ENCODE results near the gene SERINC2. TPM values are rescaled to one million over a fixed set of nuclear protein-coding genes. Genes with fewer than 3 reads are reported as not detected.

SERINC2 gene
- total RNA-seq, 1 donor = 10.9 TPM

- Histone ChIP-seq H2AFZ (ENCODE audit: low read length) (no peak overlapping the region), H3K79me2 (ENCODE audit: insufficient read depth, low read length) (no peaks in the 10 kb centered on the region), H3K9me3 (ENCODE audit: low read depth, low read length) (no peaks in the 10 kb centered on the region), H3K27me3 (ENCODE audit: insufficient read depth, low read length) (peaks cover 17% of the 10 kb centered on the region), H3K4me1 (ENCODE audit: insufficient read depth, low read length) (peaks cover 10% of the 10 kb centered on the region), H4K20me1 (ENCODE audit: insufficient read depth, low read length) (no peaks in the 10 kb centered on the region), H3K27ac (ENCODE audit: low read depth, low read length) (no peak overlapping the region), H3K36me3 (ENCODE audit: insufficient read depth, low read length) (no peaks in the 10 kb centered on the region), H3K4me2 (ENCODE audit: insufficient read depth, low read length) (no peak overlapping the region), H3K4me3 (ENCODE audit: insufficient read depth, low read length) (no peak overlapping the region)
- TF ChIP-seq CTCF (IDR thresholded peaks at IDR 0.05; ENCODE audit: extremely low read depth, low read depth, low read length) = no peak
- no peak for DNase-seq (ENCODE audit: insufficient read length, low spot score, missing footprints)
These were observed 69.5 kb downstream of the SERINC2 start for GRCh38 chr1:31482482-31483011.

GRCh38 chr1:31483012-31483946, 70.3 kb downstream of the SERINC2 start:
- DNase-seq (ENCODE audit: insufficient read length, low spot score, missing footprints) = no peak
- H3K4me2 ChIP-seq (ENCODE audit: insufficient read depth, low read length) = peak overlapping the region; percentile 23
- TF ChIP-seq CTCF (IDR thresholded peaks at IDR 0.05; ENCODE audit: extremely low read depth, low read depth, low read length) = no peak
- H3K4me3 ChIP-seq (ENCODE audit: insufficient read depth, low read length) = no peak overlapping the region
- H3K9me3 ChIP-seq (ENCODE audit: low read depth, low read length) = no peaks in the 10 kb centered on the region
- H3K27ac ChIP-seq (ENCODE audit: low read depth, low read length) = peak overlapping the region; percentile 17
- no peaks in the 10 kb centered on the region for H3K36me3 ChIP-seq (ENCODE audit: insufficient read depth, low read length)
- no peaks in the 10 kb centered on the region for H3K79me2 ChIP-seq (ENCODE audit: insufficient read depth, low read length)
- H3K4me1 ChIP-seq (ENCODE audit: insufficient read depth, low read length) = peaks cover 10% of the 10 kb centered on the region
- peaks cover 21% of the 10 kb centered on the region for H3K27me3 ChIP-seq (ENCODE audit: insufficient read depth, low read length)
- H4K20me1 ChIP-seq (ENCODE audit: insufficient read depth, low read length) = no peaks in the 10 kb centered on the region
- H2AFZ ChIP-seq (ENCODE audit: low read length) = no peak overlapping the region

Other genes starting within 250 kb of the SERINC2 start
- not detected in 2 replicates for gene NKAIN1, start 173.3 kb upstream of the SERINC2 start, total RNA-seq
- gene SNRNP40, start 116.4 kb upstream of the SERINC2 start, total RNA-seq = 67.5 and 78.2 TPM in 2 replicates
- 25.9 and 30.4 TPM in 2 replicates for gene ZCCHC17, start 116.2 kb upstream of the SERINC2 start, total RNA-seq
- gene FABP3, start 40.1 kb upstream of the SERINC2 start, total RNA-seq = 28.6 and 38.0 TPM in 2 replicates
- gene TINAGL1, start 163.3 kb downstream of the SERINC2 start, total RNA-seq = 31.5 and 50.3 TPM in 2 replicates
- gene HCRTR1, start 204.5 kb downstream of the SERINC2 start, total RNA-seq = not detected in 2 replicates
- 75.7 and 86.5 TPM in 2 replicates for gene PEF1, start 231.7 kb downstream of the SERINC2 start, total RNA-seq